ENCODE results near the gene GID4.

Gene GID4

GRCh38 chr17:18017958-18018357 lies 21.2 kb upstream of the GID4 start:
- no peak for DNase-seq

- DNase-seq = no peak
Measured at GRCh38 chr17:18018411-18018921, 20.7 kb upstream of the GID4 start.

- DNase-seq = no peak
Measured at GRCh38 chr17:18019838-18020154, 19.4 kb upstream of the GID4 start.

GRCh38 chr17:18020971-18021370 lies 18.2 kb upstream of the GID4 start:
- DNase-seq = no peak

DNA sequence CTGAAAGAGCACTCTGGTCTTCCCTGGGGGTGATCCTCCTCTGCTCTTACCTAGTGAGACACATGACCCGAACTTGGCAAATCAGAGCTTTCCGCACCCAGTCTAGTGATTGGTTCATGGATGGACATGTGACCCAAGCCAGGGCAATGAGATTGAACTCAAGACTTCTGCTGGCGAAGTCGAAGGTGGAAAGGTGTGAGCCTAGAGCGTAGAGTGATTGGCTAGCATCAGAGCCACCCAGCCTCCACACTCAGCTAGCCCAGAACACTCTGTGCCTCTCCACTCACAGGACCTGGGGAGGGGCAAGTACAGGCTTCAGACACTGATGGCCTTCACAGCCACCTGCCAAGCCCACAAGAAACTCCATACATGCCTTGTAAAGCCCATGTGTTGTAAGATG lies 17.8 kb upstream of the GID4 start:
- DNase-seq = no peak

GRCh38 chr17:18025241-18025944 lies 13.8 kb upstream of the GID4 start:
- DNase-seq = no peak

- peak; percentile 27 for DNase-seq
Measured at GRCh38 chr17:18025945-18026776, 13.0 kb upstream of the GID4 start.

DNA sequence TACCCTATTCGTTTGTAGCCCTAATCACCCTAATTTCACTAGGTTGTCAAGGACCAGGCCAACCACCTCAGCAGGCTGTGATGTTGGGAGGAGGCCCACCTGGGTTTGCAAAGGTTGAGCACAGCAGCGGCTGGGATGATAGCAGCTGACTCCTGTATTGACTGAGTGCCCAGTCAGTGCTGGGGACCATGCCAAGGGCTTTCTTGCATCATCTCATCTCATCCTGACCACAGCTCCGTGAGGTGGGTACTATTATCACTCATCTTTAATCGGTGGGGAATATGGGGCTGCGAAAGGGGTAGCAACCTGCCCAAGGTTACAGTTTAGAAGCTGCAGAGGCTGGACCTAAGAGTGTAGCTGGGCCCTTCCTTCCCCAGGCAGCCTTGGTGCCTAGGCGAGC lies 11.9 kb upstream of the GID4 start:
- no peak for DNase-seq

DNA sequence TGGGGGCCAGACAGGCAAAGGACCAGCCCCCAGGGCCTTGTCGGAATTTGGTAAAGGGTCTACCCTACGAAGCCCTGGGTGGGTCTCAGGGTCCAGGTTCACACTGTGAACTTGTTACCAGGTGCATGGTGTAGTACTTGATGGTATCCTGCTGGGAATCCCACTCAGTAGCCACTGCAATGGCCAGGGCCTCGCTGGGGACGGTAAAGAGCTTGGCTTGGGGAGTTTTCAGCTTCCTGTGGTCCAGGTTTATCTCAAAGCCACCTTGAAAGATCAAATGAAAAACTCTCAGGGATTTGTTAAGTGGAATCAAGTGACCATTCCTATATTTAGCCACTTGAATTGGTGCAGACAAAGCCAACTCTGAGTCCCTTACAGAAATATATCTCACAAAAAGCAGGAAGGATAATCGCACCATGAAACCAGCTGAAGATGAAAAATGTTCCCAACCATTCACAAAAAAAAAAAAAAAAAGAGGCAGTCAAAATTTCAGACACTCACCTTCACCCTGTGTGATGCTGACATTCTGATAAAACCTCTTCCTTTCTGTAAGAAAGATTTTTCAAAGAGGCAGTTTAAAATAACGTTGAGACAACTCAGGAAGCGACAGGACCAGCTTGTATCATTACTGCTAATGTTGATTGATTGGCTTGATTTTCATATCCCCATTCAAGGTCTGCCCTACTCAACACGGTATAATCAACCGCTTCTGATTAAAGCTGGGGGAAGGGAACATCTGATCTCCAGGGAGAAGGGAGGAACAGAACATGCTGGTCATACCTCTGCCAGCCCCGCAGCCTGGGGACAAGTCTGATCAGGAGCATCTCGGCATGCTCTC lies 10.9 kb upstream of the GID4 start:
- no peak for DNase-seq

DNA sequence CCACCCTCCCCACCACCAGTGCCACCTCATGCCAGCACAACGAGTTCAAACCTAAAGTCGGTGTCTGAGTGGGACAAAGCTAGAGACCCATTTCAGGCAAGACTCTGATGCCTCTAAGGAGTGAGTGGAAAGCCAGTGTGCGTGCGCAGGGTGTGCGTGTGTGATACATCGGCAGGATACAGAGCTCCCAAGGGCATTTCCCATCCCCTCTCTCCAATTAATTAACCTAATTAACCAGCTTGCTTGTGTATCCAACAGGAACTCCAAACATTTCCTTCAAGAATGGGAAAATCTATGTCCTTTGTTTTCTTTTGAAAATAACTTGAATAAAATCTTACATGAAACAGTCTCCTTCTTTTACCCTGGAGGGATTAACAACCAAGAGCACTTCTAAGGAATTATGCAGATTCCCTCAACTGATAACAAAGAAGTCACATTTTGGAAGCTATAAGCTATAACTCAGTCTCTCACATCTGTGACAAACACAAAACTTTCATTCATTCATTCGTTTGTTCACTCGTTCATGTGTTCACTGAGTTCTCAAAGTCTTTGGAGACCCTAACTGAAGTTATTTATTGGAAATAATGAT lies 10.2 kb upstream of the GID4 start:
- DNase-seq = no peak

DNA sequence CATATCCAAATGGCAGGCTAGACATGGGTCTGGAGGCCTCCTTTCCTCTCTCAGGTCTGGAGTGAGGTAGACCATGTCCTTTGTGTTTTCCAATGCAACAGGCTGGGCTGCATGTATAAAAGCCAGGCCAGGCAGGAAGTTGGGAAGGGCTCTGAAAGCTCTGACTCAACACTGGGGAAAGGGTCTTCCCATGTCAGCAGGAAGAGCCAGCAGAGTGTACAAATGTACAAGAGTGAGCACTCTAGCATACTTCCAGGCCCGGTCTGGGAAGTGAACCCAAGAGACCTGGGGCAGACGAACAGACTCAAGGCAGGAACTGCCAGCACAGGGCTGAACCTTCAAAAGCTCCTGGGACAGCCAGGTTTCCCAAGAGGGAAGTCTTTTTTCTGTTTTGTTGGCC lies 7.3 kb upstream of the GID4 start:
- no peak for DNase-seq

GRCh38 chr17:18033442-18034099 lies 5.6 kb upstream of the GID4 start:
- peak; percentile 4 for DNase-seq

- no peak for DNase-seq
Measured at GRCh38 chr17:18035704-18036103, 3.5 kb upstream of the GID4 start.

- no peak for DNase-seq
Measured at GRCh38 chr17:18037486-18037885, 1.7 kb upstream of the GID4 start.

DNA sequence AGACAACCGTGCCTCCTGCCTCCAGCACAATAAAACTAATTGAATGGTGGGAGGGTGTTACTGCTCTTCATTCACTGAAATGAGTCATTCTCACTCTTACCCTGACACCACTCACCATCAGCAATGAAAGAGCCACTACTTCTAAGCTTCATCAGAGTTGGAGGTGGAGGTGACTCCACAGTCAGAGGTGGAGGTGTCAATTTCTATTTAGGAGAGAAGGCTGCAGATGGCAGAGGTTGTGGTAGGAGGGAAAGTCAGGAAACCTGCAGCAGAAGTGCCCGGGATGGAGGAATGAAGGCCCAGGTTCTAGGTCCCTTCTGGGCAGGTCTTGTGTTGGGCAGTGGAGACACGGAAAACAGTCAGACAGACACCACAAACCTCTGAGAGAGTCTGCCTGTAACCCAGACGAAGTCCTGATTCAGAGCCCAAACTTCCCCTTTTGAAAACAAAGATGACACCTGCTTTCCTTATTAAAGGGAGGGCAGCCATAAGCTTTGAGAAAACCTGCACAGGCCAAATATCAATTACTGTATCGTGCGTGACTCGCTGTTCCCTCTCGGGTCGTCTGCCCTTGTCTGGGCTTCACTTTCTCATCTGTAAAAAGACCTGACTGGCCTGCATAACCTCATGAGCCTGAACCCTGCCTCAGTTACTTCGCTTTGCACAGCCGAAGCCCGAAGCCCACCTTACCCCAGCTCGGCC lies 908 bp upstream of the GID4 start:
- no peak for DNase-seq

DNA sequence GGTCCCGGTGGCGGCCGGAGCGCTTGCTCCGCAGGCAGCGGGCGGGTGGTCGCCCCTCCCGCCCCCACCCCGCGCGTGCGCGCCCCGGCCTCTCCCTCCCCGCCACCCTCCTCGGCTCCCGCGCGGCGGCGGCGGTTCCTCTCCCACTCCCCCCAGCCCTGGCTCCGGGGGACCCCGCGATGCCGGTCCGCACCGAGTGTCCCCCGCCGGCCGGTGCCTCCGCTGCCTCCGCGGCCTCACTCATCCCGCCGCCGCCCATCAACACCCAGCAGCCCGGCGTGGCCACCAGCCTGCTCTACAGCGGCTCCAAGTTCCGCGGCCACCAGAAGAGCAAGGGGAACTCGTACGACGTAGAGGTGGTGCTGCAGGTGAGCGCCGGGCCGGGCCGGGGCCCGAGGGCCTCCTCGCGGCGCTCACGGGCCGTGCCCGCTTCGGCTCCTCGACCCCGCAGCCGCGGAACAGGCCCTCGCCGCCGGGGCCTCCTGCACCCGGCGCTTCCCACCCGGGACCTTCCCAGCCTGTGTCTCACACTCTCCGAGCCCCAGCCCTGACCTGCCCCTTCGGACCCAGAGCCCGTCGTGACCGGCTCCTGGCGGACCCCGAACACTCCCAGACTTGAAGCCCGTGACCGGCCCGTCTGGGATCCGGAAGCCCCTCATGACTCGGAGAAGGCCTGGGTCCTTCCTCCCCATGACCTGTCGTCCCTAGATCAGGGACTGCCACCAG lies 490 bp downstream of the GID4 start:
- no peak for DNase-seq

DNA sequence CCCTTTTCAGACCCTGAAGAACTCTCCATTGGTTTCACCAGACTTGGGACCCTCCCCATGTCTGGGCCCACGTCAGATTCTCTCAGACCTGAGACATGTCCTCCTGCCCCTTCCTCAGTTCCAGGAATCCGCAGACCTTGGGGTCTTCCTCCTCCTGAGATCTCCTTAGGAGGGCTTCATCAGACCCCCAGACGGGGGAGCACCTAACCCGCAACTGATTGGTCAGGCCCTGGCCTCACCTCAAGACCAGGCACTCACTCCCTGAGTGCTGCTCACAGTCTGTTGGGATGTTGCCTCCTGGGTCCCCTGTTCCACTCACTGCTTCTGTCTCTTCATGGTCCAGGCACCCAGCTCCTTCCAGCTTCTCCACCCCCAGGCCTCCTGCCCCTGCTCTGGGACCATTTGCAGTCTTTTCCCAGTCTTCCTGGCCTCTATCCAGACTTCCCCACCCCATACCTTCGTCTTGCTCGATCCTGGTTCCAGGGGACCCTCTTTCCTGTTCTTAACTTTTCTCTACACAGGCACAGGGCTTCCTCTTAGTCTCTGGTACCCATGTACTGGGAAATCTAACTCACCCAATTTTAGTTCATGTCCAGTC lies 1.2 kb downstream of the GID4 start:
- DNase-seq = no peak

- no peak for DNase-seq
Measured at GRCh38 chr17:18041776-18042175, 2.6 kb downstream of the GID4 start.

DNA sequence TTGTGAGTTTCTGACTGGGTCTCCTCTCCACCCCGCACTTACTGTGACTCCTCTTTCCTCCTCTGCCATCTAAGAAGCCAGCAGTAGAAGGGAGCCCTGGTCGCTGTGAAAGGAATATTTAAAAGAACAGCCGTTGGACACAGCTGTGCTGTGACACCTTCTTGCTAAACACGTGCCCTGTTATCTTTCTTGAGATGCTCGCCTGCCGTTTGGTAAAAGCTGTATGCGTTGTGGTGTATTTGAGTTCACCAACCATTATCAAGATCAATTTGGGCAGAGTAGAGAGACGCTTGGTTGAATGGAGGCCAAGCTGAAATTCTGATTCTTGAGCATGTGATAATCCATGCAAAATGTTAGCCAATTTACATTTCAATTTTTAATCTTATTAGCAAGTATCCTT lies 3.8 kb downstream of the GID4 start:
- no peak for DNase-seq

DNA sequence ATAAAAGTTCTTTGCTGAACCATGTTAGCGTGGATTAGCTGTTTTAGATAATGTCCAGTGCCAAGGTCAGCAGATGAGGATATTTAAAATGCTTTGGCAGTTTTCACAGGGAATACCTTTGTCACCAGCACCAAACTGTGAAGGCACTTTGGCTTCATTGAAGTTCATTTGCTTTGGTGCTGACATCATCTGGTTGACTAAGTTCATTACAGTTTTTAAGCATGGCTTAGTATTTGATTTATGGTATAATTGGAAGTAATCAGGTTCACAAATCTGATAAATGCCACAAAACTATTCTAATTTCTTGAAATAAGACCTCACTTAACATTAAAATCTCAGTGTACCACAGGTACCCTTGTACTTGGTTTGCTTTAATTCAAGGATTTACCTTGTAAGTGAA lies 4.3 kb downstream of the GID4 start:
- no peak for DNase-seq

- DNase-seq = no peak
Measured at GRCh38 chr17:18044609-18045008, 5.4 kb downstream of the GID4 start.

Measured in GOT3 (cell line).